Measurements from ENCODE around the gene OR4D9. TPM values are rescaled to one million over a fixed set of nuclear protein-coding genes. Genes with fewer than 3 reads are reported as not detected.

OR4D9 gene
- total and polyA plus RNA-seq, 2 of the 8 experiments (the other 6 are each of a cell fraction or from before 2014, with no cell fraction given): not detected

- CTCF ChIA-PET (ENCODE audit: partially characterized antibody): interaction anchor here (2.6 kb wide), 1 partner anchor 13 kb away, joined by 17 read pairs; no protein-coding TSS in a partner anchor
- peak; percentile 24 for FAIRE-seq
- no peak overlapping the region for H4K8ac ChIP-seq (ENCODE audit: extremely low read depth, insufficient read depth, low read length)
- no peak overlapping the region for H2BK15ac ChIP-seq (ENCODE audit: low read length)
- 0 out of 2 replicates have a peak overlapping the region, but pooled peaks have one; percentile 68 for H2BK5ac ChIP-seq (ENCODE audit: low read depth, low read length)
- H4K20me1 ChIP-seq (replicated peaks in 1 of 2; ENCODE audit: control insufficient read depth in 1 of 2, insufficient read depth in 2 of 2, low read length in 2 of 2): no peaks in the 10 kb centered on the region
- no peak overlapping the region for H2AK5ac ChIP-seq (ENCODE audit: low read depth, low read length)
- WGBS, 2 experiments (ENCODE audit: extremely low coverage in 1 of 2, insufficient coverage in 1 of 2, insufficient read length in 1 of 2, insufficient replicate concordance in 2 of 2, low coverage in 1 of 2, low lambda C conversion rate in 2 of 2, missing lambda C conversion rate in 1 of 2): 2% methylated on average over 25 of the region's 31 CpGs; no CpG with 5 or more reads in 1 of the 2 experiments
- no peak overlapping the region for H2BK12ac ChIP-seq (ENCODE audit: low read depth, low read length)
- peak overlapping the region; percentile 73; the same call in 1 of the 2 replicates for H3K18ac ChIP-seq (ENCODE audit: extremely low read depth, low read length)
- peak; percentile 95 to 97 for DNase-seq (ENCODE audit: low read depth in 1 of 2, low spot score in 2 of 2)
- no peak overlapping the region for H3K4ac ChIP-seq (replicated peaks; ENCODE audit: insufficient read length, low read depth, low read length)
- H3K56ac ChIP-seq (replicated peaks; ENCODE audit: insufficient read length, low read depth, low read length): no peak overlapping the region
- H3K27me3 ChIP-seq (replicated peaks in 1 of 4; ENCODE audit: control insufficient read depth in 3 of 4, extremely low read depth in 1 of 4, insufficient read depth in 3 of 4, low read length in 3 of 4): no peaks in the 10 kb centered on the region
- H3K79me2 ChIP-seq (ENCODE audit: control insufficient read depth in 1 of 2, insufficient read depth in 2 of 2, low read length in 2 of 2): no peaks in the 10 kb centered on the region
- no peak overlapping the region for H2BK120ac ChIP-seq (replicated peaks; ENCODE audit: low read depth, low read length)
- POLR2A ChIA-PET (ENCODE audit: partially characterized antibody): interaction anchor here (0.7 to 2.6 kb wide), 6 partner anchors 9 to 61 kb away, joined by 3 to 19 read pairs (median 3); no protein-coding TSS in a partner anchor
- H3K23me2 ChIP-seq (ENCODE audit: low read depth, low read length): peaks cover 12% of the 10 kb centered on the region
- no peak overlapping the region for H4K91ac ChIP-seq (replicated peaks; ENCODE audit: insufficient read length, low read length)
- H3K79me1 ChIP-seq (ENCODE audit: low read depth, low read length): no peaks in the 10 kb centered on the region
- no peak overlapping the region for H2BK20ac ChIP-seq (ENCODE audit: low read length)
- H3K36me3 ChIP-seq (ENCODE audit: control insufficient read depth in 2 of 4, insufficient read depth in 4 of 4, low read length in 3 of 4): no peaks in the 10 kb centered on the region
- no peak overlapping the region for H3K23ac ChIP-seq (ENCODE audit: insufficient read length)
- peaks cover 0 to 7% (median 0%) of the 10 kb centered on the region in 4 experiments; a peak in 2 of 7 replicates for H3K4me1 ChIP-seq (replicated peaks in 1 of 4; ENCODE audit: control insufficient read depth in 3 of 4, insufficient read depth in 4 of 4, low read length in 3 of 4)
- H3K9ac ChIP-seq (replicated peaks in 1 of 4; ENCODE audit: extremely low read depth in 1 of 4, low read depth in 3 of 4, low read length in 3 of 4): peak overlapping the region; percentile 64 to 75 (median 71)
- no peak overlapping the region for H3K14ac ChIP-seq (ENCODE audit: insufficient read length)
- no peaks in the 10 kb centered on the region for H3K9me3 ChIP-seq (ENCODE audit: insufficient read depth in 2 of 2, low read depth in 1 of 2, low read length in 1 of 2)
- peak overlapping the region; percentile 73 to 79 for H3K4me2 ChIP-seq (ENCODE audit: insufficient read depth in 1 of 2, low read depth in 2 of 2, low read length in 2 of 2)
- no peak overlapping the region for H4K5ac ChIP-seq (ENCODE audit: insufficient read length, low read depth, low read length)
- no peak overlapping the region for H2AFZ ChIP-seq (ENCODE audit: low read length)
- peak overlapping the region; percentile 68 to 93 (median 80) for H3K4me3 ChIP-seq (ENCODE audit: extremely low read depth in 1 of 4, insufficient read depth in 2 of 4, low read depth in 3 of 4, low read length in 4 of 4)
- H3K27ac ChIP-seq (ENCODE audit: low read depth, low read length): peak overlapping the region; percentile 48; the same call in 1 of the 2 replicates
- TF ChIP-seq TBP (IDR thresholded peaks at IDR 0.05; ENCODE audit: low read depth, low read length): peak; percentile 97
- TF ChIP-seq SP2 (IDR thresholded peaks at IDR 0.05; ENCODE audit: low read length): no peak
- TF ChIP-seq PHF8 (conservative IDR thresholded peaks at IDR 0.05; ENCODE audit: low read depth, low read length): 0 out of 2 replicates have a peak, but pooled peaks have one; percentile 28
- TF ChIP-seq SAP30 (IDR thresholded peaks at IDR 0.05; ENCODE audit: insufficient read depth, insufficient replicate concordance, low read length): no peak
- TF ChIP-seq POLR2A (IDR thresholded peaks at IDR 0.05; ENCODE audit: control extremely low read depth in 1 of 2, low read depth in 2 of 2, low read length in 2 of 2): peak in 1 of 2 experiments; percentile 43; a peak in 1 of 3 replicates
- peak; percentile 72; the same call in 1 of the 2 replicates for TF ChIP-seq TEAD4 (IDR thresholded peaks at IDR 0.05; ENCODE audit: low read depth, low read length)
- 0 out of 2 replicates have a peak, but pooled peaks have one; percentile 20 for TF ChIP-seq BRCA1 (IDR thresholded peaks at IDR 0.05; ENCODE audit: low read depth, low read length)
- TF ChIP-seq HDAC2 (IDR thresholded peaks at IDR 0.05; ENCODE audit: borderline replicate concordance in 1 of 2, low read depth in 2 of 2, low read length in 2 of 2): 0 out of 4 replicates have a peak, but pooled peaks of 1 of the 2 experiments have one; percentile 21
- TF ChIP-seq MAFK (IDR thresholded peaks at IDR 0.05; ENCODE audit: low read depth, low read length): peak; percentile 89; the same call in 1 of the 2 replicates
- 0 out of 2 replicates have a peak, but pooled peaks have one; percentile 6 for TF ChIP-seq BACH1 (IDR thresholded peaks at IDR 0.05; ENCODE audit: low read length)
- TF ChIP-seq NRF1 (IDR thresholded peaks at IDR 0.05; ENCODE audit: low read depth, low read length): peak; percentile 50
- 0 out of 2 replicates have a peak, but pooled peaks have one; percentile 34 for TF ChIP-seq TAF1 (IDR thresholded peaks at IDR 0.05; ENCODE audit: low read depth, low read length)
Observed at GRCh38 chr11:59550368-59550841, 39.1 kb downstream of the OR4D9 start.

Measured in H1 (cell line).